HepG2 (cell line): ENCODE measurements around the gene PPCDC. TPM values are rescaled to one million over a fixed set of nuclear protein-coding genes. Genes with fewer than 3 reads are reported as not detected.

Experiments
- ASH2L ChIP-seq: fragments of 300-600, 200-600 bp; sonication (generic); IDR thresholded peaks from 2 replicates; pipeline ENCODE4 v1.7.0; 2017; ENCODE audit warnings: low read depth, mild to moderate bottlenecking, moderate library complexity, mixed read lengths, low read length; ENCODE audit not compliant: insufficient read length
- CBX5 ChIP-seq: sonication (generic); formaldehyde crosslinking; IDR thresholded peaks from 2 replicates; pipeline ENCODE4 v1.4.0; 2020; ENCODE audit warnings: missing genetic modification reagents, borderline replicate concordance
- DR1 ChIP-seq: sonication (generic); formaldehyde crosslinking; IDR thresholded peaks from 2 replicates; pipeline ENCODE4 v1.8.0; 2021; ENCODE audit warnings: mild to moderate bottlenecking, missing genetic modification reagents, inconsistent platforms
- PHF5A ChIP-seq: IDR thresholded peaks from one replicate; pipeline ENCODE4 v1.6.1; 2018; ENCODE audit warnings: low read depth, missing genetic modification reagents; ENCODE audit not compliant: unreplicated experiment
- PTBP1 ChIP-seq: fragments of 200-400 bp; formaldehyde crosslinking; IDR thresholded peaks from 2 replicates; pipeline ENCODE4 v1.6.1; 2018; ENCODE audit warnings: low read length, low read depth; ENCODE audit not compliant: poor library complexity, severe bottlenecking
- SMAD3 ChIP-seq: sonication (generic); formaldehyde crosslinking; IDR thresholded peaks from 2 replicates; pipeline ENCODE4 v1.4.0; 2020; ENCODE audit warnings: missing genetic modification reagents
- SNRNP70 ChIP-seq: fragments of 200-400 bp; formaldehyde crosslinking; IDR thresholded peaks from 2 replicates; pipeline ENCODE4 v1.6.1; 2017; ENCODE audit warnings: mild to moderate bottlenecking, low read depth, low read length, moderate library complexity
- THAP9 ChIP-seq: sonication (generic); formaldehyde crosslinking; IDR thresholded peaks from 2 replicates; pipeline ENCODE4; 2020; ENCODE audit warnings: missing genetic modification reagents, mild to moderate bottlenecking, borderline replicate concordance
- ZNF280B ChIP-seq: sonication (generic); formaldehyde crosslinking; IDR thresholded peaks from 2 replicates; pipeline ENCODE4 v1.5.0; 2020; ENCODE audit warnings: missing genetic modification reagents, mild to moderate bottlenecking, borderline replicate concordance
- ZNF512 ChIP-seq: sonication (generic); formaldehyde crosslinking; IDR thresholded peaks from 2 replicates; pipeline ENCODE4 v1.4.0; 2020; ENCODE audit warnings: mild to moderate bottlenecking, missing genetic modification reagents
- ZNF577 ChIP-seq: sonication (generic); formaldehyde crosslinking; IDR thresholded peaks from 2 replicates; pipeline ENCODE4 v1.4.0; 2020; ENCODE audit warnings: mild to moderate bottlenecking, low read depth, missing genetic modification reagents, borderline replicate concordance
- ZNF790 ChIP-seq: sonication (generic); formaldehyde crosslinking; IDR thresholded peaks from 2 replicates; pipeline ENCODE4 v1.8.0; 2022; ENCODE audit warnings: missing genetic modification reagents, mild to moderate bottlenecking, borderline replicate concordance
- ZNF878 ChIP-seq: sonication (generic); formaldehyde crosslinking; IDR thresholded peaks from 2 replicates; pipeline ENCODE4 v1.8.1; 2023; ENCODE audit warnings: mild to moderate bottlenecking, missing genetic modification reagents, moderate library complexity
- polyA plus RNA-seq, 8 experiments: library from polyadenylated mRNA; depleted of rRNA in 3 of 8; stranded (reverse) in 7 of 8; unstranded in 1 of 8; fragments of >200 nt; fragmentation: Illumina TruSeq in 4 of 8; extraction: Trizol in 4 of 8; gene quantifications; 2 replicates each; pipeline versions ENCODE4 v1.2.1 to v1.2.3, GENCODE V29; 2011 to 2016; ENCODE audit warnings: low read depth in 4 of 8, missing spikeins in 1 of 8, mixed read lengths in 1 of 8; ENCODE audit not compliant: insufficient read depth in 1 of 8
- total RNA-seq, 5 experiments: library from RNA; depleted of rRNA; stranded (reverse); fragments of >200 nt; fragmentation: Illumina TruSeq; extraction: Trizol; gene quantifications; 2 replicates each; pipeline ENCODE4 v1.2.3, GENCODE V29; 2016; ENCODE audit warnings: low read depth in 1 of 5
- TF ChIP-seq, protein P1 (sequence below): sonication (generic); formaldehyde crosslinking; conservative IDR thresholded peaks from 2 replicates; pipeline ENCODE4 v1.5.0; 2020; ENCODE audit warnings: missing genetic modification reagents
- TF ChIP-seq, protein P2 (sequence below): sonication (generic); formaldehyde crosslinking; IDR thresholded peaks from 2 replicates; pipeline ENCODE4 v1.4.0; 2020; ENCODE audit warnings: mild to moderate bottlenecking, missing genetic modification reagents
- TF ChIP-seq, protein P3 (sequence below): sonication (generic); formaldehyde crosslinking; IDR thresholded peaks from 2 replicates; pipeline ENCODE4 v1.9.0; 2021; ENCODE audit warnings: missing genetic modification reagents, borderline replicate concordance

The PPCDC gene
- total and polyA plus RNA-seq, 2 of the 13 experiments (the other 11 are each of a cell fraction or from before 2014, with no cell fraction given) = 12.3 to 12.8 TPM

DNA sequence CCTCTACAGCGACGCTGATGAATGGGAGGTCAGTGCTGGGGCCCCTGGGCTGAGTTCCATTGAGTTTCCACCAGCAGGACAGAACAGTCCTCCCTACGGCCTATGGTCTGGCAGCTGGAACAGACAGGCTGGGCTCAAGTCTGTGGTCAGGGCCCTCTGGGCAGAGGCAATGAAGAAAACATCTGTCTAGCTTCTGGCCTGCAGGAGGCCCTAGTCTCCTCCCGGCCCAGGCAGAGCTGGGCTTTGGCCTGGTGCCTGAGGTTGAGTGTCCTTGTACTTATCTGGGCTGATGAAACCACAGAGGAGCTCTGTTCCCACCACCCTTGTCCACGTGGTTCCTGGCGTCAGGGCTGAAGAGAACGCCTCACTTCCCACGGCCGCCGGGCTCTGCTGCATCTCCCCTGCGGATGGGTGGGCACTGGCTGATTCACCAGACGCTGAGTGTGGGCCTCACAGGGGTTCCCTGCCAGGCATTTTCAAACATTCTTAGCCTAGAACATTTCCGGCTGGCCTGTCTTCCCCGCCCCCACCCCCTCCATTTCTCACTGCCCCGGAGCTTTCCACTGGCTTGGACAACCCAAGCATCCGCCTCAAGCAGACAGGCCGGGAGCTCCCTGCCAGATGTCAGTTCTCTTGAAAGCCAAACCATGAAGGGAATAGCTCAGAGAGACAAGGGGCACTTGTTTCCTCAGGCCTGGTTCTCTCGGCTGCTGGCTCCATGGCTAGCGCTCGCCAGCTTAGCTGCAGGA, 20.3 kb downstream of the PPCDC start (continued):
- TF ChIP-seq, protein P1, sequence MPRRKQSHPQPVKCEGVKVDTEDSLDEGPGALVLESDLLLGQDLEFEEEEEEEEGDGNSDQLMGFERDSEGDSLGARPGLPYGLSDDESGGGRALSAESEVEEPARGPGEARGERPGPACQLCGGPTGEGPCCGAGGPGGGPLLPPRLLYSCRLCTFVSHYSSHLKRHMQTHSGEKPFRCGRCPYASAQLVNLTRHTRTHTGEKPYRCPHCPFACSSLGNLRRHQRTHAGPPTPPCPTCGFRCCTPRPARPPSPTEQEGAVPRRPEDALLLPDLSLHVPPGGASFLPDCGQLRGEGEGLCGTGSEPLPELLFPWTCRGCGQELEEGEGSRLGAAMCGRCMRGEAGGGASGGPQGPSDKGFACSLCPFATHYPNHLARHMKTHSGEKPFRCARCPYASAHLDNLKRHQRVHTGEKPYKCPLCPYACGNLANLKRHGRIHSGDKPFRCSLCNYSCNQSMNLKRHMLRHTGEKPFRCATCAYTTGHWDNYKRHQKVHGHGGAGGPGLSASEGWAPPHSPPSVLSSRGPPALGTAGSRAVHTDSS = no peak
- TF ChIP-seq ZNF512 (no peak), DR1 (no peak; the same call in 1 of the 2 replicates), ZNF790 (CRISPR knock-in tag) (no peak), ZNF280B (CRISPR knock-in tag) (no peak), ASH2L (no peak), SMAD3 (0 out of 2 replicates have a peak, but pooled peaks have one; percentile 38), PHF5A (CRISPR knock-in tag) (no peak), PTBP1 (no peak), SNRNP70 (no peak), ZNF878 (no peak), THAP9 (CRISPR knock-in tag) (peak; percentile 71; the same call in 1 of the 2 replicates), CBX5 (CRISPR knock-in tag) (0 out of 2 replicates have a peak, but pooled peaks have one; percentile 39), ZNF577 (CRISPR knock-in tag) (no peak)
- TF ChIP-seq, protein P2, sequence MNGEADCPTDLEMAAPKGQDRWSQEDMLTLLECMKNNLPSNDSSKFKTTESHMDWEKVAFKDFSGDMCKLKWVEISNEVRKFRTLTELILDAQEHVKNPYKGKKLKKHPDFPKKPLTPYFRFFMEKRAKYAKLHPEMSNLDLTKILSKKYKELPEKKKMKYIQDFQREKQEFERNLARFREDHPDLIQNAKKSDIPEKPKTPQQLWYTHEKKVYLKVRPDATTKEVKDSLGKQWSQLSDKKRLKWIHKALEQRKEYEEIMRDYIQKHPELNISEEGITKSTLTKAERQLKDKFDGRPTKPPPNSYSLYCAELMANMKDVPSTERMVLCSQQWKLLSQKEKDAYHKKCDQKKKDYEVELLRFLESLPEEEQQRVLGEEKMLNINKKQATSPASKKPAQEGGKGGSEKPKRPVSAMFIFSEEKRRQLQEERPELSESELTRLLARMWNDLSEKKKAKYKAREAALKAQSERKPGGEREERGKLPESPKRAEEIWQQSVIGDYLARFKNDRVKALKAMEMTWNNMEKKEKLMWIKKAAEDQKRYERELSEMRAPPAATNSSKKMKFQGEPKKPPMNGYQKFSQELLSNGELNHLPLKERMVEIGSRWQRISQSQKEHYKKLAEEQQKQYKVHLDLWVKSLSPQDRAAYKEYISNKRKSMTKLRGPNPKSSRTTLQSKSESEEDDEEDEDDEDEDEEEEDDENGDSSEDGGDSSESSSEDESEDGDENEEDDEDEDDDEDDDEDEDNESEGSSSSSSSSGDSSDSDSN (CRISPR knock-in tag) = peak; percentile 72
- TF ChIP-seq, protein P3, sequence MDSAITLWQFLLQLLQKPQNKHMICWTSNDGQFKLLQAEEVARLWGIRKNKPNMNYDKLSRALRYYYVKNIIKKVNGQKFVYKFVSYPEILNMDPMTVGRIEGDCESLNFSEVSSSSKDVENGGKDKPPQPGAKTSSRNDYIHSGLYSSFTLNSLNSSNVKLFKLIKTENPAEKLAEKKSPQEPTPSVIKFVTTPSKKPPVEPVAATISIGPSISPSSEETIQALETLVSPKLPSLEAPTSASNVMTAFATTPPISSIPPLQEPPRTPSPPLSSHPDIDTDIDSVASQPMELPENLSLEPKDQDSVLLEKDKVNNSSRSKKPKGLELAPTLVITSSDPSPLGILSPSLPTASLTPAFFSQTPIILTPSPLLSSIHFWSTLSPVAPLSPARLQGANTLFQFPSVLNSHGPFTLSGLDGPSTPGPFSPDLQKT (CRISPR knock-in tag) = no peak
